Spinal cord (tissue), 10 donors: ENCODE results near the gene RECQL5. TPM values are rescaled to one million over a fixed set of nuclear protein-coding genes. Genes with fewer than 3 reads are reported as not detected.

Experiments
- DNase-seq, 6 donors: peaks; one replicate each; pipeline versions ENCODE4 v3.0.0 to v3.0.0-alpha.2; 2013 to 2015; ENCODE audit warnings: low spot score in 6 of 6, low read depth in 4 of 6
- H3K27ac ChIP-seq: one replicate; pipeline ENCODE4 v1.5.1; 2013; ENCODE audit warnings: low read depth, low read length, control low read depth
- H3K27me3 ChIP-seq: one replicate; pipeline ENCODE4 v1.6.1; 2013; ENCODE audit warnings: low read length; ENCODE audit not compliant: control insufficient read depth, insufficient read depth
- H3K36me3 ChIP-seq: one replicate; pipeline ENCODE4 v1.6.1; 2013; ENCODE audit warnings: low read length; ENCODE audit not compliant: control insufficient read depth, insufficient read depth
- H3K4me1 ChIP-seq: one replicate; pipeline ENCODE4 v1.6.1; 2013; ENCODE audit warnings: low read length; ENCODE audit not compliant: control insufficient read depth, insufficient read depth
- H3K4me3 ChIP-seq: one replicate; pipeline ENCODE4 v1.5.1; 2013; ENCODE audit warnings: low read depth, low read length, control low read depth
- H3K9me3 ChIP-seq: one replicate; pipeline ENCODE4 v1.6.1; 2013; ENCODE audit warnings: low read length; ENCODE audit not compliant: control insufficient read depth, insufficient read depth
- WGBS: methylation state at CpG from one replicate; pipeline ENCODE4 v1.1.5; 2013; ENCODE audit warnings: missing lambda C conversion rate; ENCODE audit not compliant: insufficient coverage; 5-methylcytosine and 5-hydroxymethylcytosine counted together
- polyA plus RNA-seq, 2 donors: library from polyadenylated mRNA; unstranded; fragments of 120-200 nt; gene quantifications; one replicate each; pipeline ENCODE4 v1.2.1, GENCODE V29; 2013; ENCODE audit not compliant: insufficient read length in 2 of 2
- total RNA-seq, 2 donors: library from RNA; depleted of rRNA in 1 of 2; stranded (reverse); fragments of 120-200 nt in 1 of 2; fragments of >200 nt in 1 of 2; gene quantifications; one replicate each; pipeline versions ENCODE4 v1.2.3 to v1.2.4, GENCODE V29; 2013 to 2014
- donor health status: healthy.

Gene RECQL5
- total and polyA plus RNA-seq, 4 donors = 10.2 to 36.5 (median 28.7) TPM

DNA sequence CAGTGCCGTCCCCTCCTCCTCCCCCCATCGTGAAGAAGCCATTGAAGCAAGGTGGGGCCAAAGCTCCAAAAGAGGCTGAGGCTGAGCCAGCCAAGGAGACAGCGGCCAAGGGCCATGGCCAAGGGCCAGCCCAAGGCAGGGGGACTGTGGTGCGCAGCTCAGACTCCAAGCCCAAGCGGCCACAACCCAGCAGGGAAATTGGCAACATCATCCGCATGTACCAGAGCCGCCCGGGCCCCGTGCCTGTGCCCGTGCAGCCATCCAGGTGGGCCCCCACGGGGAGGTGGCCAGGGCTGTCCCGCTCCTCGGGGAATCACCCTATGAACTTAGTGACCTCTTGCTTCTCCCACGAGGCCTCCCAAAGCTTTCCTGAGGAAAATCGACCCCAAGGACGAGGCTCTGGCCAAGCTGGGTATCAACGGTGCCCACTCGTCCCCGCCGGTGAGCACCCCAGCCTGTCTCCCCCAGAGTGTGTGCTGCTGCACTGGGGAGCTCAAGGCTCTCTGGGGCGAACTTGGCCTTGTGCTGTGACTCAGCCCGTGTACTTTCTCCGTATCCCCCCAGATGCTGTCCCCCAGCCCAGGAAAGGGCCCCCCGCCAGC lies 50.3 kb downstream of the RECQL5 start:
- no peak overlapping the region for H3K27ac ChIP-seq
- no peaks in the 10 kb centered on the region for H3K4me1 ChIP-seq
- no peak for DNase-seq
- peaks cover 93% of the 10 kb centered on the region for H3K36me3 ChIP-seq
- no peak overlapping the region for H3K4me3 ChIP-seq
- H3K27me3 ChIP-seq = no peaks in the 10 kb centered on the region
- 84% methylated on average over 22 of the region's 24 CpGs for WGBS
- no peaks in the 10 kb centered on the region for H3K9me3 ChIP-seq

DNA sequence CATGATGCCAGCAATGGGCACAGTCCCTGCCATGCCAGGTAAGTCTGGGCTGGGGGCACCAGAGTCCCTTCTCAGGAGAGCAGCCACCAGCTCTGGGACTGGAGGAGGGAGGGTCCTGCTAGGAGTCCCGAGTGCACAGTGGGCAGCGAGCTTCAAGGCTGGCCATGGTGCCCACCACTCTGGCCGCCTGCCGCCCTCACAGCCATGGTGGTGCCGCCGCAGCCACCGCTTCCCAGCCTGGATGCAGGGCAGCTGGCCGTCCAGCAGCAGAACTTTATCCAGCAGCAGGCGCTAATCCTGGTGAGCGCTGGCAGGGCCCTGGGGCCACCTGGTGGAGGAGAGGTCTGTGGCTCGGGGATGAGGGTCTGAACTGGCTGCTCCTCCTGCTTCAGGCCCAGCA lies 51.7 kb downstream of the RECQL5 start:
- H3K4me1 ChIP-seq = no peaks in the 10 kb centered on the region
- H3K4me3 ChIP-seq = no peak overlapping the region

DNA sequence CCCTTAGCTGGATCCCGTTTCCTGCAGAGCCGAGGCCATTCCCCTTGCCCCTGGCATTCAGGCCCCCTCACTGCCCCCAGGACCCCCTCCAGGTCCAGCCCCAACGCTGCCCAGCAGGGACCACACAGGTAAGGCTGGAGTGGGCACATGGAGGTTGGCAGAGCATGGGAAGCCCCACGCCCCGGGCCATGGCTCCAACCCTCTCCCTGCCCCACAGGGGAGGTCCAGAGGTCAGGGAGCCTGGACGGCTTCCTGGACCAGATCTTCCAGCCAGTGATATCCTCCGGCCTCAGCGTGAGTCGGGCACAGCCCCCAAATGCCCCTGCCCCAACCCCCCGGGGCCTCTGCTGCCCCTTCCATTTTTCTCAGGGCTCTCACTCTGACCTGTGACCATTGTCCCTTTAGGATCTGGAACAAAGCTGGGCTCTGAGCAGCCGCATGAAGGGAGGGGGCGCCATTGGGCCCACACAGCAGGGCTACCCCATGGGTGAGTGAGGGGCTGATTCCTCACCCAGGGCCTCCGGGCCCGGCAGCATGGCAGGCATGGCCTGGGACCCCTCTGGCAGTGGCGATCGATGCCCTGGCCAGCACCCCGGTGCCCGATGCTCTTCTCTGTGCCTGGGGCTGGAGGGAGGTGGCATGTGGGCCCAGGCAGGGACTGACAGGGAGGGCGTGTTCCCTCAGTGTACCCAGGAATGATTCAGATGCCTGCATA lies 52.2 kb downstream of the RECQL5 start:
- no peak overlapping the region for H3K4me3 ChIP-seq
- H3K27ac ChIP-seq = no peak overlapping the region
- no peaks in the 10 kb centered on the region for H3K27me3 ChIP-seq
- H3K36me3 ChIP-seq = peaks cover 87% of the 10 kb centered on the region
- WGBS = 78% methylated on average over 17 of the region's 19 CpGs
- H3K4me1 ChIP-seq = no peaks in the 10 kb centered on the region
- no peaks in the 10 kb centered on the region for H3K9me3 ChIP-seq
- no peak for DNase-seq

More for the DNA sequence above, 51.7 kb downstream of the RECQL5 start:
- no peak overlapping the region for H3K27ac ChIP-seq
- H3K27me3 ChIP-seq = no peaks in the 10 kb centered on the region
- no peaks in the 10 kb centered on the region for H3K9me3 ChIP-seq
- DNase-seq = no peak
- H3K36me3 ChIP-seq = peaks cover 89% of the 10 kb centered on the region
- 85% methylated on average over 11 of the region's 11 CpGs for whole genome bisulfite sequencing

DNA sequence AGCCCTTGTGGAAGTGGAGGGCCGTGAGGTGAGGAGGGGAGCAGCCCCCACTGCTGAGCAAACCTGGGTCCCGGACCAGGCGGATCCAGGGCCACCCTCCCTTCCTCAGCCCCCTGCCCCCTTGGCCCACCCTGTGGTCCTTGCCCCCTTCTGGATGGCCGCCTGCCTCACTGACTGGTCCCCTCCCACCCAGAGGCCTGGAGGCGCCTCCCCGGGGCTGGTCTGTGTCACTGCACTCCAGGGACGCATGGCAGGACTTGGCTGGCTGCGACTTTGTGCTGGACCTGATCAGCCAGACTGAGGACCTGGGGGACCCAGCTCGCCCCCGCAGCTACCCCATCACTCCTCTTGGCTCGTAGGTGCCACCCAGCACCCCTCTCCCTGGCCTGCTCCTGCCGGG lies 52.9 kb downstream of the RECQL5 start:
- WGBS = 88% methylated on average over 11 of the region's 12 CpGs
- DNase-seq = no peak
- peaks cover 80% of the 10 kb centered on the region for H3K36me3 ChIP-seq

DNA sequence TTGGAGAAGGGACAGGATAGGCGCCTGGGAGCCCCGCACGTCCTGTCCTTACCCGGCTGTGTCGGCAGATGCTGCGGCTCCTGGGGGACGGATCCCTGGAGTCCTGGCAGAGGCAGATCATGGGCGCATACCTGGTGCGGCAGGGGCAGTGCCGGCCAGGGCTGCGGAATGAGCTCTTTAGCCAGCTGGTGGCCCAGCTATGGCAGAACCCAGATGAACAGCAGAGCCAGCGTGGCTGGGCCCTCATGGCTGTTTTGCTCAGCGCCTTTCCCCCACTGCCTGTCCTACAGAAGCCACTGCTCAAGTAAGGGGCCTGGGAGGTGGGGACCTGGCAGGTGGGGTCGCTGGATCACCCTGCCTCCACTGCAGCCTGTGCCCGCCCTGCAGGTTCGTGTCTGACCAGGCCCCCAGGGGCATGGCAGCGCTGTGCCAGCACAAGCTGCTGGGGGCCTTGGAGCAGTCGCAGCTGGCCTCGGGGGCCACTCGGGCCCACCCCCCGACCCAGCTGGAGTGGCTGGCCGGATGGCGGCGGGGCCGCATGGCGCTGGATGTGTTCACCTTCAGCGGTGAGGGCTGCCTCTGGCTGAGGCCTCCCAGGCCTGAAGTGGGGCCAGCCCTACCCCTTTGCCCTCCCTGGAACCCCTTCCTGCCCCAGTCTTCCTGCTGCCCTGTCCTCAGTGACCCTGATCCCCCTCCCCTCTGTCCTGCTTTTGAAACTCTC lies 53.9 kb downstream of the RECQL5 start:
- Histone ChIP-seq H3K27me3 (no peaks in the 10 kb centered on the region), H3K4me3 (no peak overlapping the region), H3K4me1 (no peaks in the 10 kb centered on the region), H3K27ac (no peak overlapping the region), H3K36me3 (peaks cover 71% of the 10 kb centered on the region), H3K9me3 (no peaks in the 10 kb centered on the region)
- WGBS = 90% methylated on average over 27 of the region's 27 CpGs
- DNase-seq = no peak

More for the DNA sequence above, 52.9 kb downstream of the RECQL5 start:
- Histone ChIP-seq H3K27me3 (no peaks in the 10 kb centered on the region), H3K9me3 (no peaks in the 10 kb centered on the region), H3K27ac (no peak overlapping the region), H3K4me1 (no peaks in the 10 kb centered on the region), H3K4me3 (no peak overlapping the region)

DNA sequence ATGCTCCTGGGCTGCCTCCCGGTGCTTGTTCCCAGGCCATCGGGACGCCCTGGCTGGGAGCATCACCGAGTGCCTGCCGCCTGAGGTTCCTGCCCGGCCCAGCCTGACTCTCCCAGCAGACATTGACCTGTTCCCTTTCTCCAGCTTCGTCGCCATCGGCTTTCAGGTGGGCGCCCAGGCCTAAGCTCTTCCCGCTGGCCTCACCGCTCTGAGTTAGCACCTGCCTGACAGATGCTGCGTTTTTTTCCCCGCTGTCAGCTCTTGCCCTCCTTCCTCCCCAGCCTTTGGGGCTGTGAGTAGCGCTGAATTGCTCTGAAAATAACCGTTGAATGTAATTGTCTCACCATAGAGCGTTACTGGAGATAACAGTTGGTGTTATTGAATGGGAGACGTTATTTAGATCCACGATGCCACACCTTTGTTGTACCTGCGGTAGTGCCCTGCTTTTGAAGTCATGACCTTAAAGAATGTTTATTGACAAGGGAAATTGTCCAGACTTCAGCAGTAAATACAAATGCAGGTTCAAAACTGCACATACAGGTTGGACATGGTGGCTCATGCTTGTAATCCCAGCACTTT lies 55.0 kb downstream of the RECQL5 start:
- Histone ChIP-seq H3K4me3 (no peak overlapping the region), H3K4me1 (no peaks in the 10 kb centered on the region), H3K9me3 (no peaks in the 10 kb centered on the region), H3K36me3 (peaks cover 60% of the 10 kb centered on the region), H3K27ac (no peak overlapping the region), H3K27me3 (no peaks in the 10 kb centered on the region)
- no peak for DNase-seq
- 89% methylated on average over 17 of the region's 20 CpGs for WGBS

DNA sequence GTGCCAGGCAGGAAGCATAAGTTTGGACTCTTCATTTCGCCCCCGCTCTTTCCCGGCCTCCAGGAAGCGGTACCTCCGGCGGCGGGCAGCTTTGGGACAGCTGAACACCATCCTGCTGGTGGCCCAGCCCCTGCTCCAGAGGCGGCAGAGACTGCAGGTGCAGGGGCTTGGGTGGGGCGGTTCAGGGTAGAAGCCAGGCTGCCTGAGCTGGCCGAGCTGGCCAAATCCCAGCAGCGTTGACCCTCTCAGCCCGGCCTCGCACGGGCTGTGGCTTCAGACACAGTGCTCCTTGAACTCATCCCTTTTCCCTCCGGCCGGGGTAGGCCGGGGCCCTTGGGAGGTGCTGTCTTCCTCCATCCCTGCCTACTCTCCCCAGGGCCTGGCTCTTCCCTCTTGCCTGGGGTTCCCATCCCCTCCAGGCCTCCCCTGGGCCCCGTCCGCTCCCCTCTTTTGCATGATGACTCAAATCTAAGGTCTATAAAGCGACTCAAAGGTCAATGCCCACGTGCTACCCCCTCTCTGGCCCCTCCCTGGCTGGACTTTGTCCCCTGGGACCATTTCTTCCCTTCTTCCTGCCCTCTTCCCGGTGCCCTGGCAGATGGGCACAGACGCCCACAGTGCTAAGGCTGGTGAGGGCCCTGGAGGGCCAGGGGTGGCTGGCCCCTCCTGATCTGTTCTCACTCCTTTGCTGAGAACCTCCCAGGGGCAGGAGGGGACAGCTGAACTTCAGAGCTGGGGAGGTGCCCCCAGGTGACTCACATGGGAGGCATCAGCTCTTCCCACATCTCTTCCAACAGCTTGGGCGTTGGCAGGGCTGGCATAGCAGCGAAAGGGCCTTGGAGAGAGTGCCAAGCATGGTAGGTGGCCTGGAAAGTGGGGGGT lies 56.6 kb downstream of the RECQL5 start:
- no peak for DNase-seq
- no peaks in the 10 kb centered on the region for H3K27me3 ChIP-seq
- peaks cover 46% of the 10 kb centered on the region for H3K36me3 ChIP-seq
- WGBS = 89% methylated on average over 25 of the region's 25 CpGs
- no peaks in the 10 kb centered on the region for H3K4me1 ChIP-seq
- no peak overlapping the region for H3K27ac ChIP-seq
- H3K4me3 ChIP-seq = no peak overlapping the region
- H3K9me3 ChIP-seq = no peaks in the 10 kb centered on the region

DNA sequence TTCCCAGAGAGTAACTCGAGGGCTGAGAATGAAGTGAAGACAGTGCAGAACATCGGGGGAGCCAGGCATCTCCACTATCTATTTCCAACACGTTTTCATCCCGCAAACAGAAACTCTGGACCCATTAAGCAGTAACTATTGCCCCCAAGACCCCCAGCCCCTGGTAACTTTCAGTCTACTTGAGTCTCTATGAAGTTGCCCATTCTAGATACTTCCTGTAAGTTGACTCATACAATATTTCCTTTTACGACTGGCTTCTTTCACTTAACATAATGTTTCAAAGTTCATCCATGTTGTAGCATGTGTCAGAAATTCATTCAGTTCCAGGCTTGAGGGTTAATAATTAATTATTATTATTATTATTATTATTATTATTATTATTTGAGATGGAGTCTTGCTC lies 59.9 kb downstream of the RECQL5 start:
- no peaks in the 10 kb centered on the region for H3K9me3 ChIP-seq
- H3K27ac ChIP-seq = no peak overlapping the region
- 93% methylated on average over 2 of the region's 5 CpGs for WGBS
- H3K27me3 ChIP-seq = no peaks in the 10 kb centered on the region
- no peak overlapping the region for H3K4me3 ChIP-seq
- no peaks in the 10 kb centered on the region for H3K4me1 ChIP-seq
- peaks cover 26% of the 10 kb centered on the region for H3K36me3 ChIP-seq
- DNase-seq = no peak

DNA sequence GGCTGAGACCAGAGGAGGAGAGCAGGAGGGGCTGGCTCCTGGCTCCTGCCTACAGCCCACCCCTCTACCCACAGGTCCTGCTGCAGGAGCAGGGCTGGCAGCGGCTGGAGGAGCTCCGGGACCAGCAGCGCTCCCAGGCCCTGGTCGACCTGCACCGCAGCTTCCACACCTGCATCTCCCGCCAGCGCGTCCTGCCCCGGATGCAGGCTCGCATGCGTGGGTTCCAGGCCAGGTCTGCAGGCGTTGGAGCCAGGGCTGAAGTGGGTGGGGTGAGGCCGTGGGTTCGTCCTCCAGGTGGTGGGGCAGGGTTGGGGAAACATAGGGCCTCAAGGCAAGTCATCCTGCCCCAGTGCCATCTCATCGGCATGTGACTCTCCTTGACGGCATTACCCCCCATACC lies 61.2 kb downstream of the RECQL5 start:
- Histone ChIP-seq H3K4me3 (no peak overlapping the region), H3K27ac (no peak overlapping the region), H3K4me1 (no peaks in the 10 kb centered on the region), H3K27me3 (no peaks in the 10 kb centered on the region), H3K36me3 (peaks cover 23% of the 10 kb centered on the region), H3K9me3 (no peaks in the 10 kb centered on the region)
- no peak for DNase-seq
- WGBS = 89% methylated on average over 12 of the region's 16 CpGs
